OCI-LY1 (cell line): ENCODE measurements around the gene RHBDD3.

Experiments
- EZH2 ChIP-seq: fragments of 200-600 bp; sonication (generic), shearing (Covaris generic); IDR thresholded peaks from 2 replicates; pipeline ENCODE4 v1.8.0; 2017; ENCODE audit warnings: borderline replicate concordance, mixed run types, mild to moderate bottlenecking, antibody characterized with exemption, low read length, moderate library complexity, mixed read lengths
- TF ChIP-seq, protein P1 (sequence below): fragments of 200-600 bp; sonication (generic), shearing (Covaris generic); IDR thresholded peaks from 2 replicates; pipeline ENCODE4 v1.5.1; 2017; ENCODE audit warnings: mild to moderate bottlenecking, antibody characterized with exemption, low read length, moderate library complexity, mixed read lengths

DNA sequence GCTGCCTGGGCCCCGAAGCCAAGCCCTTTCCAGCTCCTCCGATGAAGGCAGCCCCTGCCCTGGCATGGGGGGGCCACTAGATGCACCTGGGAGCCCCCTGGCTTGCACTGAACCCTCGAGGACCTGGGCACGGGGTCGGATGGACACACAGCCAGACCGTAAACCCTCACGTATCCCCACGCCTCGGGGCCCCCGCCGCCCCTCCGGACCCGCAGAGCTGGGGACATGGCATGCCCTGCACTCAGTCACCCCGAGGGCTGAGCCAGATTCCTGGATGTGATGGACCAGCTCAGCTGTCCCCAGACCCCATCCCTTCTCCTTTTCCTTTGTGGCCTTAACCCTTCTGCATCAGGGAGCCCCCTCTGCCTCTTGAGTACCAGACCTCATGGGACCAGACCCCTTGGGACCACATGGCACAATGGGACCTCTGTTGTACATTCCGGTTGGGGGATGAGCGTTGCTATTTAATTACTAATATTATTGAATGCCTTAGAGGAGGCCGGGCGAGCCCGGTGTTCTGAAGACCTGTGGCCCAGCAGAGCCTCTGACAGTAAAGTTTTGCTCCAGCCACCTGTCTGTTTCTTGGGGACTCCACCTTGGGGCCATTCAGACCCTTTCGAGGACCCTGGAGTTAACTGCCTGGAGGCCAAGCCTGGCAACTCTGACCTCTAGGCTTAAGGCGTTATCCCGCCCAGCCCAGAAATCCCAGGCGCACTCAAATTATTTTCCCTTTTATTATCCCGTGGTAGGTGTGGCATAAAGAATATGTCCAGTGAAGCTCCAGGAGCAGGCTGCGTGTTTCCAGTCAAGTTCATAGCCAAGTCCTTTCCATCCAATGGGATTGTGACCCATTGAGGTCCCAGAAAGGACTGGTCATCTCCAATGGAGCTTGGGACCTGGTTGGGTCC is 44.7 kb upstream of the RHBDD3 start:
- no peak for TF ChIP-seq EZH2
- TF ChIP-seq, protein P1, sequence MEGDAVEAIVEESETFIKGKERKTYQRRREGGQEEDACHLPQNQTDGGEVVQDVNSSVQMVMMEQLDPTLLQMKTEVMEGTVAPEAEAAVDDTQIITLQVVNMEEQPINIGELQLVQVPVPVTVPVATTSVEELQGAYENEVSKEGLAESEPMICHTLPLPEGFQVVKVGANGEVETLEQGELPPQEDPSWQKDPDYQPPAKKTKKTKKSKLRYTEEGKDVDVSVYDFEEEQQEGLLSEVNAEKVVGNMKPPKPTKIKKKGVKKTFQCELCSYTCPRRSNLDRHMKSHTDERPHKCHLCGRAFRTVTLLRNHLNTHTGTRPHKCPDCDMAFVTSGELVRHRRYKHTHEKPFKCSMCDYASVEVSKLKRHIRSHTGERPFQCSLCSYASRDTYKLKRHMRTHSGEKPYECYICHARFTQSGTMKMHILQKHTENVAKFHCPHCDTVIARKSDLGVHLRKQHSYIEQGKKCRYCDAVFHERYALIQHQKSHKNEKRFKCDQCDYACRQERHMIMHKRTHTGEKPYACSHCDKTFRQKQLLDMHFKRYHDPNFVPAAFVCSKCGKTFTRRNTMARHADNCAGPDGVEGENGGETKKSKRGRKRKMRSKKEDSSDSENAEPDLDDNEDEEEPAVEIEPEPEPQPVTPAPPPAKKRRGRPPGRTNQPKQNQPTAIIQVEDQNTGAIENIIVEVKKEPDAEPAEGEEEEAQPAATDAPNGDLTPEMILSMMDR, result no peak
